K562 (cell line): ENCODE data around the gene TENT4B. TPM values are rescaled to one million over a fixed set of nuclear protein-coding genes. Genes with fewer than 3 reads are reported as not detected.

Source experiments
- ATF3 ChIP-seq, 2 experiments: fragments of 450-650 bp in 1 of 2; sonication (generic) in 1 of 2; formaldehyde crosslinking in 1 of 2; IDR thresholded peaks in 1 of 2; conservative IDR thresholded peaks in 1 of 2; 2 replicates each; pipeline versions ENCODE4 v1.6.1 to v1.8.1; 2016 to 2023; ENCODE audit warnings: mild to moderate bottlenecking in 2 of 2, moderate library complexity in 2 of 2, inconsistent platforms in 1 of 2, missing genetic modification reagents in 1 of 2
- CC2D1A ChIP-seq: fragments of 450-650 bp; IDR thresholded peaks from 2 replicates; pipeline ENCODE4 v1.6.1; 2017; ENCODE audit warnings: mild to moderate bottlenecking
- CEBPG ChIP-seq, 3 experiments: fragments of 200-800 bp in 1 of 3; sonication (Bioruptor generic) in 1 of 3; sonication (generic) in 1 of 3; formaldehyde crosslinking in 1 of 3; IDR thresholded peaks in 2 of 3; conservative IDR thresholded peaks in 1 of 3; 2 replicates each; pipeline versions ENCODE4 v1.6.1 to v1.8.0; 2016 to 2022; ENCODE audit warnings: missing compliant biosample characterization in 2 of 3, missing genetic modification characterization in 2 of 3, mild to moderate bottlenecking in 1 of 3, missing genetic modification reagents in 1 of 3
- CTBP1 ChIP-seq: fragments of 450-650 bp; IDR thresholded peaks from 2 replicates; pipeline ENCODE4 v1.6.1; 2016; ENCODE audit warnings: borderline replicate concordance
- EP300 ChIP-seq: IDR thresholded peaks from 2 replicates; pipeline ENCODE4 v1.6.1; 2012; ENCODE audit warnings: low read length, improper control_type of control experiment
- ETV5 ChIP-seq: sonication (generic); formaldehyde crosslinking; IDR thresholded peaks from 2 replicates; pipeline ENCODE4 v1.4.0; 2020; ENCODE audit warnings: low read depth, mild to moderate bottlenecking, missing genetic modification reagents
- GATA2 ChIP-seq: sonication (generic); formaldehyde crosslinking; IDR thresholded peaks from 2 replicates; pipeline ENCODE4 v1.4.0; 2020; ENCODE audit warnings: mild to moderate bottlenecking, missing genetic modification reagents
- JUN ChIP-seq, 2 experiments: sonication (generic) in 1 of 2; formaldehyde crosslinking in 1 of 2; IDR thresholded peaks; 2 replicates each; pipeline versions ENCODE4 v1.6.1 to v1.8.0; 2012 to 2022; ENCODE audit warnings: borderline replicate concordance in 2 of 2, mild to moderate bottlenecking in 2 of 2, improper control_type of control experiment in 1 of 2, low read depth in 1 of 2, low read length in 1 of 2, missing genetic modification reagents in 1 of 2
- L3MBTL2 ChIP-seq: fragments of 450-650 bp; IDR thresholded peaks from 2 replicates; pipeline ENCODE4 v1.6.1; 2016; ENCODE audit warnings: mild to moderate bottlenecking, moderate library complexity
- MTA2 ChIP-seq: fragments of 450-650 bp; IDR thresholded peaks from 2 replicates; pipeline ENCODE4 v1.6.1; 2016; ENCODE audit warnings: low read depth
- MTA3 ChIP-seq: fragments of 450-650 bp; formaldehyde crosslinking; IDR thresholded peaks from 2 replicates; pipeline ENCODE4 v1.6.1; 2017; ENCODE audit warnings: mild to moderate bottlenecking, borderline replicate concordance
- NR3C1 ChIP-seq: sonication (generic); formaldehyde crosslinking; IDR thresholded peaks from 2 replicates; pipeline ENCODE4 v1.8.1; 2022; ENCODE audit warnings: missing genetic modification reagents
- NRF1 ChIP-seq, 2 experiments: fragments of 450-650 bp; IDR thresholded peaks in 1 of 2; conservative IDR thresholded peaks in 1 of 2; 2 replicates each; pipeline ENCODE4 v1.6.1; 2014; ENCODE audit warnings: mild to moderate bottlenecking in 2 of 2
- SUPT5H ChIP-seq: fragments of 450-650 bp; IDR thresholded peaks from 2 replicates; pipeline ENCODE4 v1.6.1; 2016
- TRIM28 ChIP-seq: fragments of 450-650 bp; IDR thresholded peaks from 2 replicates; pipeline ENCODE4 v1.6.1; 2017
- YBX1 ChIP-seq: fragments of 450-650 bp; IDR thresholded peaks from 2 replicates; pipeline ENCODE4 v1.7.1; 2016; ENCODE audit warnings: mild to moderate bottlenecking
- YY1 ChIP-seq, 3 experiments: IDR thresholded peaks; 2 replicates each; pipeline ENCODE4 v1.6.1; 2011; ENCODE audit warnings: low read length in 2 of 3, mild to moderate bottlenecking in 2 of 3, moderate library complexity in 2 of 3, borderline replicate concordance in 1 of 3, control low read depth in 1 of 3, low read depth in 1 of 3; ENCODE audit not compliant: insufficient read depth in 3 of 3, insufficient replicate concordance in 2 of 3, control insufficient read depth in 1 of 3, insufficient read length in 1 of 3; ENCODE audit errors: extremely low read depth in 1 of 3
- ZBTB33 ChIP-seq: sonication (generic); formaldehyde crosslinking; IDR thresholded peaks from 2 replicates; pipeline ENCODE4 v1.8.1; 2023; ENCODE audit warnings: mild to moderate bottlenecking, missing genetic modification reagents
- ZFX ChIP-seq: sonication (generic); formaldehyde crosslinking; IDR thresholded peaks from 2 replicates; pipeline ENCODE4 v1.8.0; 2022; ENCODE audit warnings: mild to moderate bottlenecking, missing genetic modification reagents, moderate library complexity
- ZNF551 ChIP-seq: fragments of 250-450 bp; sonication (Bioruptor Pico); IDR thresholded peaks from 2 replicates; pipeline ENCODE4 v1.5.0; 2021; ENCODE audit warnings: mild to moderate bottlenecking, moderate library complexity
- ZNF766 ChIP-seq: fragments of 200-800 bp; sonication (Bioruptor generic); conservative IDR thresholded peaks from 2 replicates; pipeline ENCODE4 v1.6.1; 2016; ENCODE audit warnings: missing genetic modification characterization, missing compliant biosample characterization
- polyA plus RNA-seq, 8 experiments: library from polyadenylated mRNA; depleted of rRNA in 4 of 8; stranded (reverse) in 5 of 8; unstranded in 3 of 8; fragments of >200 nt; fragmentation: Nextera tagmentation in 2 of 8; fragmentation: Illumina TruSeq in 1 of 8; extraction: Ambion mirVana in 2 of 8; extraction: Trizol in 1 of 8; gene quantifications; 2 replicates each; pipeline versions ENCODE4 v1.2.1 to v1.2.3, GENCODE V29; 2011 to 2014; ENCODE audit warnings: inconsistent platforms in 1 of 8, missing spikeins in 1 of 8
- total RNA-seq, 7 experiments: library from RNA; depleted of rRNA in 6 of 7; stranded (reverse); fragments of >200 nt in 6 of 7; fragmentation: Illumina TruSeq in 2 of 7; extraction: Trizol in 2 of 7; gene quantifications; 2 replicates each; pipeline versions ENCODE4 v1.2.1 to v1.2.3, GENCODE V29; 2011 to 2021; ENCODE audit warnings: low replicate concordance in 1 of 7
- TF ChIP-seq, protein P1 (sequence below): fragments of 200-800 bp; sonication (Bioruptor generic); IDR thresholded peaks from 2 replicates; pipeline ENCODE4 v1.6.1; 2017; ENCODE audit warnings: missing genetic modification characterization, missing compliant biosample characterization

The TENT4B gene
- total and polyA plus RNA-seq, 9 of the 15 experiments (the other 6 are each of a cell fraction or from before 2014, with no cell fraction given): 5.2 to 8.4 (median 7.0) TPM

- TF ChIP-seq TRIM28 (peak; percentile 51; the same call in 1 of the 2 replicates), ZFX (CRISPR knock-in tag) (peak; percentile 72), EP300 (peak; percentile 39), ZBTB33 (CRISPR knock-in tag) (0 out of 2 replicates have a peak, but pooled peaks have one; percentile 33), L3MBTL2 (peak; percentile 70), ZNF766 (CRISPR knock-in tag) (peak; percentile 23; the same call in 1 of the 2 replicates), GATA2 (CRISPR knock-in tag) (no peak), CTBP1 (peak; percentile 67; the same call in 1 of the 2 replicates), CEBPG (CRISPR knock-in tag; IDR thresholded peaks at IDR 0.05) (peak; percentile 81), CEBPG (tag; conservative IDR thresholded peaks at IDR 0.05 in 1 of 2, IDR thresholded peaks at IDR 0.05 in 1 of 2) (peak; percentile 21 to 75; a peak in 2 of 4 replicates), NRF1 (conservative IDR thresholded peaks at IDR 0.05 in 1 of 2, IDR thresholded peaks at IDR 0.05 in 1 of 2) (peak; percentile 52 to 59), JUN (IDR thresholded peaks at IDR 0.05; ENCODE audit: borderline replicate concordance, low read depth, low read length) (peak; percentile 84), JUN (CRISPR knock-in tag; IDR thresholded peaks at IDR 0.05; ENCODE audit: borderline replicate concordance) (no peak), CC2D1A (peak; percentile 80; the same call in 1 of the 2 replicates), ATF3 (IDR thresholded peaks at IDR 0.05) (peak; percentile 95), ATF3 (CRISPR knock-in tag; conservative IDR thresholded peaks at IDR 0.05) (no peak), ETV5 (0 out of 2 replicates have a peak, but pooled peaks have one; percentile 31), ZNF551 (CRISPR knock-in tag) (no peak), NR3C1 (CRISPR knock-in tag) (no peak), YBX1 (no peak), SUPT5H (peak; percentile 56; the same call in 1 of the 2 replicates), MTA2 (peak; percentile 5; the same call in 1 of the 2 replicates), MTA3 (peak; percentile 61; the same call in 1 of the 2 replicates), YY1 (IDR thresholded peaks at IDR 0.05; ENCODE audit: borderline replicate concordance in 1 of 3, control insufficient read depth in 1 of 3, extremely low read depth in 1 of 3, insufficient read depth in 3 of 3, insufficient read length in 1 of 3, insufficient replicate concordance in 2 of 3, low read depth in 1 of 3, low read length in 2 of 3) (peak in 2 of 3 experiments; percentile 17 to 23)
- TF ChIP-seq, protein P1, sequence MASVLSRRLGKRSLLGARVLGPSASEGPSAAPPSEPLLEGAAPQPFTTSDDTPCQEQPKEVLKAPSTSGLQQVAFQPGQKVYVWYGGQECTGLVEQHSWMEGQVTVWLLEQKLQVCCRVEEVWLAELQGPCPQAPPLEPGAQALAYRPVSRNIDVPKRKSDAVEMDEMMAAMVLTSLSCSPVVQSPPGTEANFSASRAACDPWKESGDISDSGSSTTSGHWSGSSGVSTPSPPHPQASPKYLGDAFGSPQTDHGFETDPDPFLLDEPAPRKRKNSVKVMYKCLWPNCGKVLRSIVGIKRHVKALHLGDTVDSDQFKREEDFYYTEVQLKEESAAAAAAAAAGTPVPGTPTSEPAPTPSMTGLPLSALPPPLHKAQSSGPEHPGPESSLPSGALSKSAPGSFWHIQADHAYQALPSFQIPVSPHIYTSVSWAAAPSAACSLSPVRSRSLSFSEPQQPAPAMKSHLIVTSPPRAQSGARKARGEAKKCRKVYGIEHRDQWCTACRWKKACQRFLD (CRISPR knock-in tag): peak; percentile 72; the same call in 1 of the 2 replicates
These were observed 92.6 kb downstream of the TENT4B start (continued) for GRCh38 chr16:50245417-50246298.
